ENCODE results near the gene FAM186B. TPM values are rescaled to one million over a fixed set of nuclear protein-coding genes. Genes with fewer than 3 reads are reported as not detected.

Gene FAM186B
- total RNA-seq, 1 donor from 2014 or later = 1.2 TPM

- no peak for DNase-seq (ENCODE audit: low spot score)
- ATAC-seq = no peak
These were observed 36.8 kb downstream of the FAM186B start for GRCh38 chr12:49568442-49569162.

DNA sequence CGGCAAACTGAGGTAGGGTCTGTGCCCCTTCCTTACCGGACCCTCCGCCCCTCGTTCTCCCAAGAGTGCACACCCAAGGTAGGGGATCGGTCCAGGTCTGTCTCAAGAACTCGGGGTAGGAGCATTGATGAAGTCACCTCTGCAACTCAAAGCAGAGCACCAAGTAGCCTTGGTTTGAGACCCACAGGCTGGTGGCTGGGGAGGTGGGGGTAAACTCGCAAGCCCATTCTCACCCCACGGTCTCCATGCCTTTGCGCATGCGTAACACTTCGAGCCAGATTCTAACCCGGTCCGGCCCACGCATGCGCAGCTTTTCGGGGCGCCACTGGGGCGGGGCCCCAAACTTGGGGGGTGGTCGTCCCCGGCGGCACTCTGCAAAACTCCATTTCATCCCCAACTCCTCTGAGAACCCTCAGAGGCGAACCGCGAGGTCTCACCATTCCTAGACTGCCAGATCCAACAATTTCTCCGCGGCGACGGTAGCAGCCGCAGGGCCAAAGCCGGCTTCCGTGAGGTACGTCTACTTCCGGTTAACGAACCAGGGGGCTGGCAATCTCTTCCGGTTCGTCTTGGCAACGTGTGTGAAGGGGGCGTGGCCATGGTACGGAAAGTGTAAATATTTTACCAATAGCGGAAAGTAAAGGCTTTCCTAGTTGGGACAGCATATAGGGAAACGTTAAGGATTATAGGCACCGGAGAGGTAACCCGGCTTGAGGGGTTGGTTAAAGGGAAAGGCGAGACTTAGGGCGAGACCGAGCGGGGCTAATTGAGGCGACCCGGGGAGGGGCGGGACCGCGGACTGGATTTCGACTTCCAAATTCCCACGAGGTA is 37.6 kb downstream of the FAM186B start, which contains the start of gene MCRS1:
TSS of gene MCRS1 (minus strand) at position 532 of the 831 bp plus-strand sequence. CDS start 1,411 bp downstream, outside the sequence.
- ATAC-seq = peak; percentile 97
- DNase-seq (ENCODE audit: low spot score) = peak; percentile 89

DNA sequence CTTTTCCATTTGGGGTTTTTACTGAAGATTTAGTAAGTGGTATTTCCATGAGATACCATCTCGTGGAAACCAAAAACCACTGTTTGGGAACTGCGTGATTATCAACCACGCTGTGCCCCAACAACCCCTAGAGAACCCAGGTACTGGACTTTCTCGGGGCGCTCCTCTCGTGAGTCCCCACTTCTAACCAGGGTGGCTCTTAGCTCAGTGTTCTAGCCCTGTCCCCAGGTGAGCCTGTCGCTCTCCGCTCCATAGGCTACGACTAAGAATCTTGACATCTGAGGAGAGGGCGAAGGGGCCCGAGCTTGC is 38.2 kb downstream of the FAM186B start:
- DNase-seq (ENCODE audit: low spot score) (no peak), ATAC-seq (peak; percentile 7)

- DNase-seq (ENCODE audit: low spot score) (no peak), ATAC-seq (no peak)
These were observed 39.1 kb downstream of the FAM186B start for GRCh38 chr12:49566361-49566760.

DNA sequence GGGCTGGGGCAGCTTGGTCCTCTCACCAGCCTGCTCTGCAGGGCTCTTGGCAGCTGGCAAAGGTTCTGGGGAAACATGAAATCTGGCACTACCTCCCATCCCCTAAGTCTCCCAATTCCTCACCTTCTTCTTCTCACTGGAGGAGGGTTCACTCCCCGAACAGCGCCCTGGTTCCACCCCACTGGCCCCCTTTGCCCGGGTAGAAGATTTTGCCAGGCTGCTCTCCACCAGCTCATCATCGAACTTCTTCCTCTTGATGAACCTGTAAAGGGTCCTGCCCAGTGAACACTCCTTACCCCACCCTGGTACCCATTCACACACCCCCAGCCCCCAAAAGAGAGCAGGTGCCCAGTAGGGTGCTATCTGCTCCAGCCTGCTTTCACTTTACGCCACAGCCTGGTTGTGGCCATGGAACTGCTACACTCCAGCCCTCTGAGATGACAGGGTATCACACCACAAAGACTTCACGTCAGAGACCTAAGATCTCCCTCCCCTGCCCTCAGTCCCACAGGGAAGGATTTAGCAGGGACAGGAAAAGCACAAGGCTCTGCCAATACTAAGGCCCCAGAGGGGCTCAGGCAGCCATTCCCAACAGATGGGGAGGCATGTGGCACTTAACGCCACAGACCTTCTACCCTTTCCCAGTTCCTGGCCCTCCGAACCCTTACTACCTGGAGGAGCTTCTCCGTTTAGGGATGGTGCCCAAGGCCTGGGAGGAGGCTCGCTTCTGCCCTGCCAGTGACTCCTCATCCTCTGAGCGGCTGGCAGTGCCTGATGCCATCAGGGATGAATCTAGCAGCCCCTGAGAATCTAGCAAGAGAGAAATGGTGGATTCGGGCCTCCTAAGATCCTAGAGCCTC is 39.8 kb downstream of the FAM186B start:
- ATAC-seq = no peak

DNA sequence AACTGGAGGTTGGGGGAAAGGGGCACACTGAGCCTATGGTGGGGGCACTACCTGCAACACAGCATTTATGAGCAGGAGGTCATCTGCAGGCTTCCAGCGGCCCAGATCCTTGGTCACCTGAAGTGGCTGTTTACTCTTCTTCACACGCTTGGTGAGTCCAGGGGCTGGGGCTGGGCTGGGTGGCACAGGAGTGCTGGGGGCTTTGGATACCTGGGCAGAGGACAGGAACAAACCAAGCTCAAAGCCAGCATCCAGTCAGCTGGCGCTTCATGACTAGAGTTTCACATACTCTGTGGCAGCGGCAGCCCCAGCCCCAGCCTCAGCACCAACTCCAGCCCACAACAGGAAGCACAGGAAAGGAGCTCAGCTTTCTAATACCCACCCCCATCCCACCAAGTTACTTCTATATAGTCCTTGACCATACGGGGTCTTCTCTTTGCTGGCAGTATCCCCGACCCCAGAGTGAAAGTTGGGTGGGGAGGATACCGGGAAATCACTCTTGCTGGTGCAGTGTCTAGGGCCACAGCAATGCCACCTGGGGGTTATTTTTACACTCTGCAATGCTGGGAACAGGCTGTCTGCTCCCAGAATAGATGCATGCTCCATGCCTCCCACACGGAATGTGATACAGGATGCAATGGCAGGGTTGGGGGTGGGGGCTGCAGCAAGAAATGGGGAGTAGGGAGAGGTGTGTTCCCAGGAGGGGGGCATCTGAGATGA is 40.6 kb downstream of the FAM186B start:
- DNase-seq (ENCODE audit: low spot score) = no peak

More for the DNA sequence above, 39.8 kb downstream of the FAM186B start:
- no peak for DNase-seq (ENCODE audit: low spot score)

DNA sequence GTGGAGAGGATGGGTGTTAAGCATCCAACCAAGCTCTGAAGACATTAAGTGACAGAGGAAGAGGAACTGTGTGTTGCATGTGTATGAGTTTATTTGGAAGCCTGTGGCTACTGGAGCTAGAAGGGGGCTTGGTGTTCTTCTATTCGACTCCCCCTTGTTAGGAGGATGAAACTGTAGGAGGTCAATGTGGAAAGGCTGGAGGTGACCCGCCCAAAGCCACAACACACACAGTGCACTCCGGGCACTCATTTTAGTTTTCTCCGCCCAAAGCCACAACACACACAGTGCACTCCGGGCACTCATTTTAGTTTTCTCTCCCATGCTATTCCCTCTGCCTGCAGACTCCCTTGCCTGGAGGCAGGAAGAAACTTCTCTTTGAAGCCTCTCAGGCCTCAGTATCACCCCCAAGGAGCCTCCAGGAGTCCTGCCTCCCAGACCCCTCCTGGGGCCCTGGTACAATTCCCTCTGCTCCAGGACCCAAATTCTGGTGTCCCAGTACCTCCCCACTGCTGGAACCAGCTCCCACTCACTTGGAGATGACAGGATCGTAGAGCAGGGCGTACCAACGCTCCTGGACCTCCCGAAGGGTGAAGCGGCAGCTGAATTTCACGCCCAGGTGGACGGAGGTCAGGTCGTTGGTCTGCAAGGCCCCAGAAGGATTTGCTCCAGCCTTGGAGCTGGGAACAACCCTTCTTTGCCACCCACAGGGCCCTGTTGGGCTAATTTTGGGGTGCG is 41.3 kb downstream of the FAM186B start:
- ATAC-seq = no peak
- DNase-seq (ENCODE audit: low spot score) = no peak

More for the DNA sequence above, 40.6 kb downstream of the FAM186B start:
- ATAC-seq = no peak

DNA sequence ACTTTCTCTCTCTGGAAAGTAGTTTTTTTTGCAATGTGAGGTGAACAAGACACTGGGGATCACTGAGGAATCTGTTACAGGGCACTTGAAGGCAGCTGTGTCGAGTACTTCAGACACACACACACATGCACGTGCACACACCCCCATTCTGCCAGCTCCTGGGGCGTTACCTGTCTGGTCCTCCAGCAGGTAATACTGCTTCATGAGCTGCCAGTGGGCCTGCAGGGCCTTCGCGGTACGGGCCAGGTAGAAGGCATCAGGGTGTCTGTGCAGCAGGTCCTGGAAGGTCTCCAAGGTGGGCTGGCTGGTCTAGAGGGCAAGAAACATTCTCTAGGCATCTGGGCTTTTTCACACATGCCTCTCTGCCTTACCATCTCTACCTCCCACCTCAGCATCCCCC is 42.6 kb downstream of the FAM186B start:
- ATAC-seq (no peak), DNase-seq (ENCODE audit: low spot score) (no peak)

GRCh38 chr12:49562233-49562632 is 43.2 kb downstream of the FAM186B start:
- ATAC-seq (no peak), DNase-seq (ENCODE audit: low spot score) (no peak)

GRCh38 chr12:49560695-49561094 is 44.7 kb downstream of the FAM186B start:
- ATAC-seq (no peak), DNase-seq (ENCODE audit: low spot score) (no peak)

DNA sequence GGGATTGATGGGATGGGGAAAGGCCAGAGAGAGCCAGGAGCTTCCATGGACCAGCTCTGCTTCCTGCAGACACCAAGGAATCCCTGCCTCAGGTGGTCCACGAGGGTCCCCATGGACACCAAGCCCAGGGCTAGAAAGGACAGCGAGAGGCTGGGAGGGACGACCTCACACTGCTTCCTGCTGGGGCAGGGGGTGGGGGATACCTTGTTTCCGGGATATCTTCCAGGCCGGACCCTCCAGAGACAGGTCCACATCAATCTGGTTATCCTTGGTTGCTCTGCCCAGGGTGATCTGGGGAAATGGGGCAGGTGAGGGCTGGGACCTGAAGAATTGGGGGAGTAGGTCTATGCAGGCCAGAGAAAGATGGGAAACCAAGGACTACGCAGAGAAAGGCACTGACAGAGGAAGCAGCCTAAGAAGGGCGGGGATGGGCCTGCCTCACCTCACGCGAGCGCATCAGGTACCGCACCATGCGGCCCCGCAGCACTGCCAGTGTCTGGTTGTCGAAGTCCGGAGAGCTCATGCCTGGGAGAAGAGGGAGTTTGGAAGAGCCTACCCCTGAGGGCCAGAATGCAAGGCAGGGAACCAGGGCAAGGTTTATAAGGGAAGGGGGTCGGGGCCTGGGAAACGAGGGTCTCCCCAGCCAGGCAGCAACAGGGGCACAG is 46.3 kb downstream of the FAM186B start:
- ATAC-seq (no peak), DNase-seq (ENCODE audit: low spot score) (no peak)

DNA sequence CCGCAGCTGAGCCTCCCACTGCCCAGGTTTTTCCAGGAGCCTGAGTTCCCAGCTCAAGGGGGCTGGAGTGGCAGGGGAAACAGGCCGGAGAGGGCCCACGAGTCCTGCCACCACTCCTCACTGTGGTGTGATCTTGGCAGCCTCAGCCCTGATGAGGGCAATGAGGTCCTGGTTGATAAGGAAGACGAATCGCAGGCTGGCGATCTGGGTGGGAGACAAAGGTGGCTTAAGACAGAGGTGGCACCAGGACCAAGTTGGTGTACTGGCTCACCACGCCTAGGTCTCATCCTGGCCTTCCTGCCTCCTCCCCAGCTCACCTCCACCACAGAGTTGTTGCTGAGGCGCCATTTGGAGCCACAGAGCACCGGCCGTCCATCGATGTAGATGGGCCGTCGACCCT is 46.9 kb downstream of the FAM186B start:
- no peak for DNase-seq (ENCODE audit: low spot score)

DNA sequence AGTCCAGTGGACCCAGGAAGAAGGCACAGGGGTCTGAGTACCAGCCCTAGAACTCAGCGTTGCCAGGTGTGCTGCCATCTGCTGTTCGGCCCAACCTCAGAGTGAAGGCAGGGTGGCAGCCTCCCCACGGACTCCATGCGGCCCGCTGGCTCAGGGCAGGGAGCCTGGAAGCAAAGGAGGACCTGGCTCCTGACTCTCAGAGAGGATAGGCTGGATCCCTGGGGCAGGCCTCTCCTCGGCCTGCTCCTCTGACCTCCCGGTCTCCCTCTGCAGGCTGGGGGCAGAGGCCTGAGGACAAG is 47.6 kb downstream of the FAM186B start:
- ATAC-seq = peak; percentile 65
- no peak for DNase-seq (ENCODE audit: low spot score)

More for the DNA sequence above, 46.9 kb downstream of the FAM186B start:
- ATAC-seq = no peak

DNA sequence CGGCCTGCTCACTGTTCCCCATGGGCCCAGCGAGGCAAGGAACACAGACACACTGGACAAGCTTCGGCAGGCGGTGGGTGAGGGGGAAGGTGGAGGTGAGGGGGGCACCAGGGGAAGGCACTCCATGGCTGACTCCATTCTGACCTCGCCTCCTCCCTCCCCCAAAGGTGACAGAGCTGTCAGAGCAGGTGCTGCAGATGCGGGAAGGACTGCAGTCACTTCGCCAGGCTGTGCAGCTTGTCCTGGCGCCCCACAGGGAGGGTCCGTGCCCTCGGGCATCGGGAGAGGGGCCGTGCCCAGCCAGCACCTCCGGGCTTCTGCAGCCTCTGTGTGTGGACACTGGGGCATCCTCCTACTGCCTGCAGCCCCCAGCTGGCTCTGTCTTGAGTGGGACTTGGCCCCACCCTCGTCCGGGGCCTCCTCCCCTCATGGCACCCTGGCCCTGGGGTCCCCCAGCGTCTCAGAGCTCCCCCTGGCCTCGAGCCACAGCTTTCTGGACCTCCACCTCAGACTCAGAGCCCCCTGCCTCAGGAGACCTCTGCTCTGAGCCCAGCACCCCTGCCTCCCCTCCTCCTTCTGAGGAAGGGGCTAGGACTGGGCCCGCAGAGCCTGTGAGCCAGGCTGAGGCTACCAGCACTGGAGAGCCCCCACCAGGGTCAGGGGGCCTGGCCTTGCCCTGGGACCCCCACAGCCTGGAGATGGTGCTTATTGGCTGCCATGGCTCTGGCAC is 48.1 kb downstream of the FAM186B start:
- no peak for DNase-seq (ENCODE audit: low spot score)

GRCh38 chr12:49556391-49557186 is 48.9 kb downstream of the FAM186B start:
- DNase-seq (ENCODE audit: low spot score) (no peak), ATAC-seq (no peak)

More for the DNA sequence above, 48.1 kb downstream of the FAM186B start:
- no peak for ATAC-seq

GRCh38 chr12:49555631-49556390 is 49.6 kb downstream of the FAM186B start:
- no peak for ATAC-seq
- DNase-seq (ENCODE audit: low spot score) = no peak

GRCh38 chr12:49554266-49554665 is 51.2 kb downstream of the FAM186B start:
- DNase-seq (ENCODE audit: low spot score) (no peak), ATAC-seq (no peak)

Measured in left lobe of liver (tissue), 2 donors.